HG03139 (cell line): ENCODE data around the gene CCHCR1.

Experiments used
- ATAC-seq: cut with Tn5 transposase; IDR thresholded peaks from one replicate; pipeline ENCODE4 v1.9.1; 2021; ENCODE audit not compliant: unreplicated experiment

Gene CCHCR1

DNA sequence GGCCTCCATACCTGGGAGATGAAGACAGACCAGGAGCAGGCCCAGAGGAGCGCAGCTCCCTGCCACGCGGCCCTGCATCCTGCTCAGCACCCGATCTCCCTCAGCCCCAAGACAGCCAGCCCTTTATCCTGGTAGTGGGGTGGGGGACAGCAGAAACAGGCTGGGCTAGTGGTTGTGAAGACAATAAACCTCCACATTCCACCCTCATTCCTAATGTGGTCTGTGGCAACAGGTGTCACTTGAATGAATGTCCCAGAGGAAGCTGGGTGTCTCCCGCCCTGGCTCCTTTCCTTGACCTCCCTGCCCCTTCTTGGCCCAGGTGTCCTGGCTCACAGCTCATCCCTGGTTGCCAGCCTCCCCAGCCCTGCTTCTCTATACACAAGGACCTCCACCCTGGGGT is 45.1 kb downstream of the CCHCR1 start, which contains the start of gene C6orf15:
TSS of gene C6orf15 (minus strand) at position 98 of the 400 bp plus-strand sequence. CDS start at position 78, 20 bp downstream.
- no peak for ATAC-seq

DNA sequence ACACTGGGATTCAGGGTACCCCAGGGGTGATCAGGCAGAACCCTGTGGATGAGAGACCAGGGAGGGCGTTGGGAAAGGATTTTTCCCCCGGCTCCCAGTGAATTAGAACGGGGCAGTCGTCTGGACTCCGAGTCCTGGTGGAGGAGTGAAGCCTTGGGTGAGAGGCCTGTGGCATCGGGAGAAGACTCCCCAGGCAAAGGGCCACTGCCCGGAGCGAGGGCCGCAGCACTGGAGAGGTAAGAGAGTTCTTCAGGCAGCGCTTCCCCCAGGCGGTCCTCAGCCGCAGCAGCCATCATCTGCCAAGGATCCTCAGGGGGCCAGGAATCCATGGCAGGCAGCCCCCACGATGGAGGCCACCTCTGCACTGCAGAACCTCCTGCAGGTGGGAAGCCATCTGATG is 45.9 kb downstream of the CCHCR1 start:
- no peak for ATAC-seq

DNA sequence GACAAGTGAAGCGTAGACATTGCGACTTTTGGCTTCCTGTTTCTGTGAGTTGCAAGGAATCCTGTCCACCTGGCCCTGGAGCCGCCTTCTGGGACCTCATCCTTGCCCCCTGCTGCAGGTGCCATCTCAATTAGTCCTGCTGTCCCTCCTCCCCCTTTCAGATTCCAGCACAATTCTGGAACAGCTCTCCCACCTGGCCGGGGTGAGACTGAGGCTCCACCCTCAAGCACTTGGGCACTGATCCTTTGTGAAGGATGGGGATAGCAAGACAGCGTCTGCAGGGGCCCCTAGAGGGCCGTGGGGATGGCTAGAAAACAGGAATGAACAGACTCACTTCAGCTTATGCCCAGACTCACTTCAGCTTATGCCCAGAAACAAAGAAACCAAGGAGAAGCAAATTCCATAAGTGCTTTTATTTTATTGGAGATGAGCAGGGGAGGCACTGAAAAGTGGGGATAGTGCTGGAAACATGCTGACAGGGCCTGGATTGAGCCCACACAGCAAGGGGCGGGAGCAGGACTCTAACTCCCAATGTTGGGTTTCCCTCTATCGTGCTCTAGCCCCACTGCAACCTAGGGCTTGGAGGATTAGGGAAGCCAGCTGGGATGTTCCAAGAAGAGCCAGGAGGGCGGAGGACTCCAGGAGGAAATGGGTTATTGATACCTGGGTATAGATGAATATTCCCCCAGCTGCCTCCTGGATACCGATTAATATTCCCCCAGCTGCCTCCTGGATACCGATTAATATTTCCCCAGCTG is 46.6 kb downstream of the CCHCR1 start:
- no peak for ATAC-seq

DNA sequence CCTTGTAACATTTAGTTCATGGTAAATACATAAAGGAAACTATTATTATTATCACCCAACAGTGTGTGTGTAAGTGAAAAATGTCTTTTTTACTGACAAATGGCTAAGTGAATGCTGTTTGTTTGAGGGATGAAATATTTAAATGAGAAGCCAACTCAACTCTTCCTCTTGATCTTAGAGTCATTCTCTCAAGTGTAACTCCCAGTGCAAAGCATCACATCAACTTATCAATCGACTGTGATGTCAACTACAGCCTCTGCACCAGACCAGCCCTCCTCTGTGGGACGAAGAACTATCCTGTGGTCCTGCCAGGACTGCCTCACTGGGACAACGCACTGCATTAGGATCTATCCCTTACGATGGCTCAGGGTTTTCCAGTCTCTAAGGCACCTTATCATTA is 50.5 kb downstream of the CCHCR1 start:
- no peak for ATAC-seq

DNA sequence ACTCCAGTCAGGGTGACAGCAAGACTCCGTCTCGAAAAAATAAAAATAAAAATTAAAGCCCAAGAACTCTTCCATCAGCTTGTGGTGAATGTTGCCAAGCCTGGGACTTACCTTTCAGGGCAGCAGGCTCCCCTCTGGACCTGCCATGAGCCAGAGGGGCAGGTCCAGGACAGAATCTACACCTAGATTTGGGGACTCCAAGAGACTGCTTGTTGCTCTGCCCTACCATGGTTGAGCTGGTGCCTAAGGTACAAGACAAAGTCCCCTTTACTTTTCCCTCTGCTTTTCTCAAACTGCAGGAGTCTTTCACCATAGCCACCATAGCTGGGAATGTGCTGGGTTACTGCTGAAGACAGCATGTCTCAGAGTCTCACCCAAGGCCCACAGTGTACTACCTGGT is 54.5 kb downstream of the CCHCR1 start:
- ATAC-seq = no peak

DNA sequence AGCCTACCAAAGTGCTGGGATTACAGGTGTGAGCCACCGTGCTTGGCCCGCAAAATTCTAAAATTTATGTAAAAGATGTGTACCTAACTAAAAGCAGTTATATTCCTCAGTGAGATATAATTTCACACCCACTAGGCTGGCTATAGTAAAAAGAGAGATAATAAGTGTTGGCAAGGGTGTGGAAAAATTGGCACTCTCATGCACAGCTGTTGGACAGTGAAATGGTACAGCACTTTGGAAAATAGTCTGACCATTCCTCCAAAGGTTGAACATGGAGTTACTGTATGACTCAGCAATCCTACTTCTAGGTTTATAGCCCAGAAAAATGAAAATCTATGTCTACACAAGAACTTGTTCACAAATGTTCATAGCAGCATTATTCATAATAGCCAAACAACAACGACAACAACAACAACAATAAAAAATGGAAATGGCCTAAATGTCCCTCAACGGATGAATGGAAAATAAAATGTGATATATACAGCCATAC is 59.1 kb downstream of the CCHCR1 start:
- no peak for ATAC-seq

DNA sequence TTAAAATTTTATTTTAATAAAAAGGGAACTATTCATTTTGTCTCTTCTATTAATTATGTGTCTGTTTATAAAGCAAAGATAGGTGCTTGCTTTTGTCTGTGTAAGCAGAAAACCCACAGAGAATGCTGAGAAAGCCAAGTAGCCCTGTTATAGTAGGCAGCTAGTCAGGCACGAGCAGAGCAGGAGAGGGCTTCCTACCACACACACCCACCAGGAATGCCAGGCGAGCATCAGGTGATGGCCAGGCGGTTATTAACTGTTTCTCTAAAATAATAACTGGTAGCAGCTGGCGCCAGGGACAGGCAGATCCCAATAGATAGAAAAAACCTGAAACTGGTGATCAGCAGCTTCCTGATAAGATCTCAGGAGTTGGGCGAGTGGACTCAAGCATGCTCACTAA is 60.9 kb downstream of the CCHCR1 start:
- ATAC-seq = no peak

DNA sequence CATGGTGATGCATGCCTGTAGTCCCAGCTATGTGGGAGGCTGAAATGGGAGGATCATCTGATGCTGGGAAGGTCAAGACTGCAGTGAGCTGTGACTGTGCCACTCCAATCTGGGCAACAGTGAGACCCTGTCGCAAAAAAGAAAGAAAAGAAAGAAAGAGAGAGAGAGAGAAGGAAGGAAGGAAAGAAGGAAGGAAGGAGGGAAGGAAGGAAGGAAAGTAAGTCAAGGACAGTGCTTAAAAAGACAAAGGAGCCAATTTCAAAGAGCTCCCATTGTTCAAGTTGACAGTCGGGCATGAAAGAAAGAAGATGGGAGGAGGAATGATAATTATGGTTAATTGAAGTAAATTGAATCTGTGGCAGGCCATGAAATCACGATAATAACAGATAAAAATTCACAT is 61.4 kb downstream of the CCHCR1 start:
- no peak for ATAC-seq

DNA sequence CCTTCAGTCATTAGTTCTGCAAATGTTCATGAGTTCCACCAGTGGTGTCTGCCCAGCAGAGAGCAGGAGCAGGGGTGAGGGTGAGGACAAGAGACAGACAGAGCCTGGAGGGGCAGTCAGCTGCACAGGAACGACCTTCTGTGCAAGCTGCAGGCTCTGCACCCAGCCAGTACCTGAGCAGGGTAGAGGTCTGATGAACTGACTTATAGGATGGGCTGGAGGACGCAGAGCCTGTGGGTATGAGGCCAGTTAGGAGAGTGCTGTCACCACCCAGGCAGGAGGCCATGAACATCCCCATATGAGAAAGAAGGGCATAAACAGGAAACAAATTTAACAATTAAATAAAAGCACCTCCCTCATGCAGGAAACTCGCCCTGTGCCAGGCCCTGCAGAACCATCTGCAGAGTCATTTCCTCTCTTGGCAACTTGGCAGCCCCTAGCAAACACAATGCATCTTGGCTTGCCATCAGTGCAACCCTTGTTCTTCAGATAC is 63.2 kb downstream of the CCHCR1 start:
- ATAC-seq = no peak

DNA sequence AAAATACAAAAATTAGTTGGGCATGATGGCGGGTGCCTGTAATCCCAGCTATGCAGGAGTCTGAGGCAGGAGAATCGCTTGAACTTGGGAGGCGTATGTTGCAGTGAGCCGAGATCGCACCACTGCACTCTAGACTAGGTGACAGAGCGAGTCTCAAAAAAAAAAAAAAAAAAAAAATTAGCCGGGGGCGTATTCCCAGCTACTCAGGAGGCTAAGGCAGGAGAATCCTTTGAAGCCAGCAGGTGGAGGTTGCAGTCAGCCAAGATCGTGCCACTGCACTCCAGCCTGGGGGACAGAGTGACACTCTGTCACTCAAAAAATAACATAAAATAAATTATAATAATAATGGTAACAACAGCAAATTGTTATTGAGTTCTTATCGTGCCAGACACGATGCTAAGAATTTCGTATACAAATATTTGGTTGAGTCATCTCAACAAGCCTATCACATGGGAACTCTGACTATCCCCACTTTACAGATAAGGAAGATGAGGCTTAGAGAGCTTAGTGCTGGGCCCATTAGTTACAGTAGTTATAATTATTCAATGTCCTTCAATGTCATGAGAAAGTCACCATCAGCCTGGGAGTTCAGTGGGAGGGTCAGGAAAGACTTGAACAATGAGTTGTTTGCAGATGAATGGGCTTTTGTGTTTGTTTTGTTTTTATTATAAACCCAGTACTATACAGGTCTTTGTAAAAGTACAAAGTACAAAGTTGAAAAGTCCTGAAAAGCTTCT is 64.7 kb downstream of the CCHCR1 start:
- no peak for ATAC-seq
